ENCODE results near the gene KIZ.

Gene KIZ, protein sequence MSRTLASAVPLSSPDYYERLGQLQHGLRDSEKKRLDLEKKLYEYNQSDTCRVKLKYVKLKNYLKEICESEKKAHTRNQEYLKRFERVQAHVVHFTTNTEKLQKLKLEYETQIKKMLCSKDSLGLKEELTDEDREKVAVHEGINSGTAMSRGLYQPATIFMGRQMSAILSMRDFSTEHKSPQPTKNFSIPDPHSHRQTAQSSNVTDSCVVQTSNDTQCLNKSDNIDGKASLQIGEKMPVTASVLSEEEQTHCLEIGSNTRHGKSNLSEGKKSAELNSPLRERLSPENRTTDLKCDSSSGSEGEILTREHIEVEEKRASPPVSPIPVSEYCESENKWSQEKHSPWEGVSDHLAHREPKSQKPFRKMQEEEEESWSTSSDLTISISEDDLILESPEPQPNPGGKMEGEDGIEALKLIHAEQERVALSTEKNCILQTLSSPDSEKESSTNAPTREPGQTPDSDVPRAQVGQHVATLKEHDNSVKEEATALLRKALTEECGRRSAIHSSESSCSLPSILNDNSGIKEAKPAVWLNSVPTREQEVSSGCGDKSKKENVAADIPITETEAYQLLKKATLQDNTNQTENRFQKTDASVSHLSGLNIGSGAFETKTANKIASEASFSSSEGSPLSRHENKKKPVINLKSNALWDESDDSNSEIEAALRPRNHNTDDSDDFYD
- total RNA-seq: 9.7 to 35.5 (median 30.7) reads per million in 3 experiments

DNA sequence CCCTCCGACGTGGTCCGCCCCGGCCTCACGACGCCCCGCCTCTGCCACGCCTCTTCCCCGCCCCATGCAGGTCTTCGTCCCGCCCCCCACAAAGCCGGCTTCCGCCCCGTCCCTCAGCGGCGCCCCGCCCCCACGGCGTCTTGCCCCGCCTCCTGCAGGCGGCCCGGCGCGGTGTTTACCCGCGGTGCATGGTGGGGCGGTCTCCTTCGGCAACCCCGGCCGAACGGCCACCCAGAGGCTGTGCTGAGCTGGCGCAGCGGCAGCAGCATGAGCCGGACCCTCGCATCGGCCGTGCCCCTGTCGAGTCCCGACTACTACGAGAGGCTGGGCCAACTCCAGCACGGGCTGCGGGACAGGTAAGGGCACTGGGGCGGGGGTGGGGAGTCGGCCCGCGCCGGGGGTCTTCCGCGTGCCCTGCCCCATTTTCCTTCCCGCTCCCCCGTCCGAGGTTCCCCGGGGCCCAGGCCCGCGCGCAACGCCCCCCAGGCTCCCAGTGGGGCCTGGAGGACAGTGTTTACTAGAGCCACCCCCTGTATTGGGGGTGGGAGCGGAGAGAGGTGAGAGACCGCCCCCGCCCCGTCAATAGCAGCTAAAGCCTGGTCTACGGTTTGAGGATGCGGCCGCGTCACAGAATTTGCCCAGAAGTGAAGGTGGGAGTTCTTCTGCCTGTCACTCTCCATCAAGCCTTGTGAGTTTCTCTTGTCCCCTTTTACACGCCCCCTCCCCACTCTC is at the start of gene KIZ:
Gene KIZ (plus strand): TSS at position 234 of the 732 bp plus-strand sequence. CDS start 34 bp downstream, at position 268.
- peak; percentile 96 for DNase-seq

DNA sequence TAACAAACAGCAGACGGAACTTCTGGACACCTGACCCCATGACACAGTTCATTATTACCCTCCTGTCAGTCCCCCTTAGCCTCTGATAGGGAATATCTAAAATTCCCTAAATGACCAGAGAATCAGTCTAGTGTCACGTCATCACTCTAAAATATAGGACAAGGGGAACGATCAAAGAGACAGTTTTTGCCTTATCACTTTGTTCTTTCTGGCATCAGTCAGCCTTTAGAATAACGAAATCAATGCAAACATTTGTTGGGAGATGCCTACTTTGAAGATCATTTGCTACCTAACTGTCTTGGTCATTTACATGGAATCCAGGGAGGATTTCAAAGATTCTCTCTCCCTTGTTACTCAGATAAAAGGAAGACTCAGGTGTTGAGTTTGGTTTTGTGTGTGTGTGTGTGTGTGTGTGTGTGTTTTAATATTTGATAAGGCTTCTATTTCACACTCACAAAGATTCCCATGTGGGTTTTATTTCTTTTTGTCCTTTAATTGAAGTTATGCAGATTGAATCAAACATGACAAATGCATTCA is 48.0 kb upstream of the KIZ start:
- no peak for DNase-seq

DNA sequence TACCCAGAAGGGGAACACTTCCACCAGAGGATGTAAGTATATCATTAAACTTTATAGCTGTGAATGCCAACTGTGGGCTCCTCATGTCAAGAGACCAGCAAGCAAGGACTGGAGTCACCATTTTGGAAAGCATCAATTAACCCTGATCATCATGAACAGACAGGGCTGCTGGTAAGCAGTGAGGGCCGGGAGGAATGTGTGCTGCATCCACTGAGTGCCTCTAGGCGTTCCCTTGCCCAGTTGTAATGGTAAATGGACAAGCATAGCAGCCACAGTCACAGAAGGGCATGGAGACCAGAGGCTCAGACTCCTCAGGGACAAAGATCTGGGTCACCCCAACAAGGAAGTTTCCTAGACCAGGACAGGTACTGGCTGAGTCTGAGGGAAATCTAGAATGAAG is 43.3 kb upstream of the KIZ start:
- DNase-seq: no peak

DNA sequence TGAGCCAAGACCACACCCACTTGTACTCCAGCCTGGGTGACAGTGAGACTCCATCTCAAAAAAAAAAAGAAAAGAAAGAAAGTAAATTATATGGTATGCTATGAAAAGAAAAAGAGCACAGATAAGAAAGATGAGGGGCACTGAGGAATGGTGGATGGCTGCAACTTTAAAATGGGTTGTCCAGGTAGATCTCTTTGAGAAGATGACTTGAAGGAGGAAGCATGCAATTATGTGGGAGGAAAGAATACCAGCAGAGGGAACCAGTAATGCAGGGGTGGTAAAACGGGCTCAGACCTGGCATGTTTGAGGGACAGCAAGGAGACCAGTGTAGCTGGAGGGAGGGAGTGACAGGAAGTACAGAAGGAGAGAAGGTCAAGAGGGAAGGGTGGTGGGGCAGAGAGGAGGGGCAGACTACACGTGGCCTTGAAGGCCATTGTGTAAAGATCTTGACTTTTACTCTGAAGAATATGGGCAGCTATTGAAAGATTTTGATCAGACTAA is 42.0 kb upstream of the KIZ start:
- no peak for DNase-seq

DNA sequence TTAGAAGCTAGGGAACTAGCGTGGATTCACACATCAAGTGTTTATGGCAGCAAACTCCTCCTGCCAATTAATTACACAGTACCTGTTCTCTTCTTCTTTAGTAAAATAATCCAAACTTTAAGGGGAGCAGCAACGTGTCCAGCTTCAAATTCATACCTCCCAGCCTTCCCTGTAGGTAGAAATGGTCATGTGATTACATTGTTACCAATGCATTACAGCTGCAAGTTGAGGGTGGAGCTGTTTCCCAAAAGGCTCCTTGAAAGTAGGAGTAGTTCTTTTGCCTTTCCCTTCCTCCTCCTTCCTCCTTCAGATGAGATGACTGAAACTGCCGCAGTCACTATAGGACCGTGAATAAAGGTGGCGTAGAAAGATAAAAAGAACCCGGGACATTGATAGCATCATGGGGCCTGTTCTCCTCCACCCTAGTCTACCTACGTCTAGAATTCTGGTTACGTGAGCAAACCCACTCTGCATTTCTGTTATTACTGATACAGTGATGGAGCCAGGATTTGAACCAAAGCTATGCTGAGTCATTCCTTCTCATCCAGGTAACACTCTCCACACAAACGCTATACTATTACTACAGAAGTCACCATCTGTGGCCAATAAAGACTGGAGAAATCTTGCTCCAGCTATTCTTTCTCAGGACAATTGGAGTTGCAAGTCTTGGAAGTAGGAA is 37.9 kb upstream of the KIZ start:
- DNase-seq: no peak

DNA sequence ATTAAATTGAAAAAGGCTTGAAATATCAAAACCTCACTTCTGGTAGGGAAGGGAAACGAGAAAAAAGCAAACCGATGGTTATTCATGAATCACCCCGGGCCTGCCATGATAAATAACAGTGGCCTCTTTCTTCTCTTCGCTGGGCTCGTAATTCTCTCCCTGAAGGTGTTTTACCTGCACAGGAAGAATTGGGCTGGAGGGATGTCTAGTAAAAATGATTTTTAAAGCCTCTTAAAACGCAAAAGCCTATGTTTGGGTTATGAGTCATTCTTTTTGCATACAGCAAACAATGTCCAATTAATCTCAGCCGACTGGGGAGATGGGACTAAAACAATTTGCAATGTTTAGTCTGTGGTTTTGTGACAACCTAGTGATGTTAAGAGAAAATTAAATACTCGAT is 36.5 kb upstream of the KIZ start:
- no peak for DNase-seq

DNA sequence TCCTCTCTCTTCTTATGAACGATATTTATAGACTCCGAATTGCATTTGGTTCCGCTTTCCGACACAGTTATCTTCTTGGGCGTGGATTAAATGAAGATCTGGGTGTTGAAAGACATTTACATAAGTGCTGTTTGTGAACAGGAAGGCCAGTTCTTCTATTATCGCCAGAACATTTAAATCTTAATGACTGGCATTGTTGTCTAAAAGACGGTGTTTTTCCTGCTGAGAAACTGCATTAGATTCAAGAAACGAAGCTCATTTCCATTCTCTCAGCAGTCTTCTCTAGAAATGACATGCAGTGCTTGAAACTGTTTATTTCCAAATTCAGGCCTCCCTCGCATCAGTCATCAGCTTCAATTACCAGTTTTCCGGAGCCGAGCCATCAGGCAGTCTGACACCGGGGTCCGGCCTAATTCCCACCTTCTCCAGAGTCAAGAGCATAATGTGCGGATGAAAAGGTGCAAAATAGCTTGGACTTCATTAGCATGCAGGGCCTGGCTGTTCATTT is 35.7 kb upstream of the KIZ start:
- DNase-seq: no peak

DNA sequence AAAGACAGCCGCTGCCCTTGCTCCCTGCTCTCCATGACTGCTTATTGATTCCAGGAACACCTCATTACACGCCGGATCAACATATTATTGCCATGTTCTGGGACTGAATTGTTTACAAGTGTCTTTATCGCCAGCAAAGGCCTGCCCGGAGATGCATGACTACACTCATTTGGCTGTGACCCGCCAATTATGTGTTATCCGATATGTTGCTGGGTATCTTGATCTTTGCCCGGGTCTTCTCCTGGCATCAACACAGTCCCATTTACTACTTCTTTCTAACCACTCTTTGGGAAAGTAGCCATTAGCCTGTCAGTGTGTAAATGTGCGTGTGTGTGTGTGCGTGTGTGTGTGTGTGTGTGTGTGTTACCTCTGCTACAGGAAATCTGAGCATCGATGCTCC is 35.2 kb upstream of the KIZ start:
- no peak for DNase-seq

DNA sequence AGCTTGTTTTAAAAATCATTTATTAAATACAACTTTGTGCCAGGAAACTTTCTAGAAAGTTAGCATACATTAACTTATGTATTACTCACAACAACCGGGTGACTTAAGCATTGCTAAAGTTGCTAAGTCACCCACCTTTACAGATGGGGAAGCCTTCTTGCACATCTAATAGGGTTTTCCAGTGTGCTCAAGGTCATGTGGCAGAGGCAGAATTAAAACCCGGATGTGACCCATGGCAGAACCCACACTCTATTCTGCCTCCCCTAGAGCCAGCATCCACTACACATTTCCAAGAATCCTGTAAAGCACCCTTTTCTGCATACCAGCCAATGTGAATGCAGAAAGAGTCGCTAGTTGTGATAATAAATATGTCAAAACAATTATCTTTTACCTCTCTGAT is 33.1 kb upstream of the KIZ start:
- DNase-seq: no peak

DNA sequence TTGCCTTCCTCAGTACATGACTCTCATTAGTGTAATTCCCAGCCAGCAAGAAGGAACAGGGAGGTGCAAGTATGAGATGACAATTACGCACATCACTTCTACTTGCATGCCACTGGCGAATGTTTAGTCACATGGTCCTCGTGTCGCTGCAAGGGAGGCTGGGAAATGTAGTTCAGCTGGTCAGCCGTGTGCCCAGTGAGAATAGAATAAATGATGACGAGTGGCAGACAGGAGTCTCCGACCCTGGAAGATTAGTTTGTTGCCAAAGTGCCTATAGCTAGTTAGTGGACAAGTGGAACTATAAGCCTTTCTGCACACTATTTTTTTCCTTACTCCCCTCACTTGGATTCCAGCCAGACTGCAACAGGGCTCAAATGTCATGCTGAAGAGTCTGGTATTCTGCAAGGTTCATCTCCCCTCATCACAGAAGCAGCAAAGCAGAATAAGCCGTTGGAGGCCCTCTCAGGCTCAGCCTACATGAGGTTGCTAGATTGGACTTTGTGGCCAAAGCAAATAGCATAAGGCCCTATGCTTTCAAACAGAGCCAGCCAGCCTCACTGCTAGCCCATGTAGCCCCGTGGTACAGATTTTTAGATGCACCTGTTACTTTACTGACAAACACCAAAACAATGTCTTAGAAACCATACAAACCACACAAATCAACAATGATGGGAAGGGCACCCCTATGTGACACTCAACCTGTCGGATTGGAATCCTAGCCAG is 29.4 kb upstream of the KIZ start:
- DNase-seq: no peak

DNA sequence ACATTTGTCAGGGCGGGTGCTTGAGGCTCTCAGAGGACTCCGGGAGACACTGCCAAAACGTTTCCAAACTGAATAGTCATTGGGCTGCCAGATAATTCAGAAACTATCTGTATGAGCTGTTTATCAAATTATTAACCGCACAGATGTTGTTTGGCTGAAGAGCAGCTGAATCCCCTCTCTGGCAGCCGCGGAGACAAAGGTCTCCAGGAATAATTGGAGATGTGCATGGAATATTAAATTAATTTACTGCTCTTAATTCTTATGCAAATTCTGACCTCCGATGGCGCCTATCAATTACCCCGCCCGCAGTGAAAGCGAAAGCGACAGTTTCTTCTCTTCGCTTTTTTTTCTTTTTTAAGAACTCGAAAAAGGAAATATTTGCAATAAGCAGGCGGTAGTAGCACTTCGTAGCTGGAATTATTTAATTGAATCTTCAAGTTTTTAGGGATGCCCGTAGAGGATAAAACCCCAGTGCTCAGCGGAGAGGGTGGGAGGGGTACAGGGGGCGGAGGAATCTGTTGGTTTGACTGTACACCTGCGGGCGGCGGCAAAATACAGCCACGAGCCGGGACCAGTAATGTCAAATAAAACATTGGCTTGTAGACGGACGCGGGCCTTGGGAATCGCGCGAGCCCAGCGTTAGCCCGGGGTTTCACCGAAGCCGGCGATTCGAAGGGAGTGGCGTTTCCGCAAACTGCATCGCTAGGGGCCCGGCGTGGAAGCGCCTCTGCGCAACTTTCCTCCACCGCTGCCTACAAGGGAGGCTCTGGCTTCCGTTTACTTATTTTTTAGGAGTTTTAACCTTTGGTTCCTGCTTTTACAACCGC is 25.9 kb upstream of the KIZ start:
- DNase-seq: peak; percentile 42

DNA sequence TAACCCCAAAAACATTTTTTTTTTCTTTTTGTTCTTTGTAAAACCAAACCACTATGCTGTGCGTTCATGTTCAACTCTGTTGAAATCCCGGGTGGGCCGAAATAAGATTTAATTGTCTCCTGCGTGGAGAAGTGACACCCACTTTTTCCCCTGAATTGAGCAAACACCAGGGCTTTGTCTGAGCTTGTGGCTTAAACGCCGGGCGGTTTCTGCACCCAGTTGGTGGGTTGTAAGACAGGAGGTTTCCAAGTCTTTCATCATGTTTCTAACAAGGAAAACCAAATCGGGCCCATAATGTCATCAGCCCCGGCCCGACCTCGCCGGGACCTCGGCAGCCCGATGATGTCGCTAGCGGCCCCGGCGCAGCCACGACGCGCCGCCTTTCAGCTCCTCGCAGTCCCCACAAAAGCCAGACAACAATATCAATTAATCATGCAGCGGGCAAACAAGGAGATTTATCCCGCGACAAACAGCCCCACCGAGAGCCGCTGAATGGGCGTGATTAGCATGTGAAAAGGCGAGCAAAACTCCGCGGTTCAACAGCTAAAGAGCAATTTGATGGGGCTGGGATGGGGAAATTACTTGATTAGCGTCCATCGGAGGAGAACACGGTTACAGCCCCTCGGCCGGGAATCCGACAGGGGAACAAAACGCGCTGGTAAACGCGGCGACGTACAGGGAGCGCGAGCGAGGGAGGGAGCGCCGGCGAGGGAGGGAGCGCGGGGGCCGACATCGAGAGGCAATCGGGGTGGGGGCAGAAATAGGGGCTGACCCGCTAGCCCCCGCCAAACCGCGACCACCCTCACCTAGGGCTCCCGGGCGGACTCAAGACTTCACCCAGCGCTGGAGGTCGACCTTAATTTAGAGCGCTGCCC is 25.1 kb upstream of the KIZ start:
- DNase-seq: no peak

DNA sequence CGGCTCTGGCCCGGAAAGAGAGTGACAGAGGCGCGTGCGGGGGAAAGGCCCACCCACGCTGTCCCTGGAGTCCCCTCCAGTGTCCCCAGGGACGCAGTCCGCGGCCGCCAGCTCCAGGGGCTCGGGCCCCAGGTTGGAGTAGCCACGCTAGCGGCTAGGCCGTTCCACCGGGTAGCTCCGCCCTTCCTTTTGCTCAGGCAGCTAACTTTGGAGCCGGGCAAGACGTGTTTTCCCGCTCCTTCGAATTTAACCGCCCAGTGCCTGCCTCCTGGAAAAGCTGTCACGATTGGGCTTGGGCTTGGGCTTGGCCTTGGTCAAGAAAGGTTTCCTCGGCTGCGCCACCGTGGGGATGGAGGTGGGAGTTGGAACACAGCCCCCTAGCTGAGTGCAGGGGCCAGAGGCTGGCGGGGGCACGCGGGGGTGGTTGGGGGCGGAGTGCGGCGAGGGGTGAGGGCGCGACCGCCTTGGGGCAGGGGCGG is 24.4 kb upstream of the KIZ start:
- DNase-seq: no peak

DNA sequence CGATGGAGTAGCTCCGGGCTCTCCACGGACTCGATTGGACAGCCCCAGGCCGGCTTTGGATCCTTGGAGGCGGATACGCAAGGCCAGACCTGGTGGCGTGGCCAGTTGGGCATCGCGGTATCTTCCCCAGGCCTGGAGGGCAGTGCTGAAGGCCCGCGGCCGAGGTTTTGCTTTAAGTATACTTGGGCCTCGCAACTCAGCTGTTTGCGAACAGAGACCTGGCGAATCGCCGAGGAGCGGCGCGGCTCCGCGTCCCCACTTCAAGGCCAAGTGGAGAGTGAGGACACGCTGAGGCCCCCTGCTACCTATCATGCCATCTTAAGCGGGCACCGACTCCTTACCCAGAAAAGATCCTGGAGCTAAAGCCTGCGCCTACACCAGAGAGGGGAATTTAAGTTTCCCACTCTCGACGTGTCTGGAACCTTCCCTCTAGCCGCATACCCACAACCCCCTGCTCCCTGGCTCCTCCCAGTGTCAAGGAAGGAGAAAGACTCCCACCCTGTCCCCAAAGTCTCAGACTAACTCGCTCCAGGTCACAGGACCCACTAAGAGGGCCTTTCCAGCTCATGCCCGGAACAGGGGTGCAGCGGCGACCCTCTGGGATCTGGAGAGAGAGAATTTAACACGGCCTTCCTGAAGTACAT is 23.8 kb upstream of the KIZ start:
- no peak for DNase-seq

DNA sequence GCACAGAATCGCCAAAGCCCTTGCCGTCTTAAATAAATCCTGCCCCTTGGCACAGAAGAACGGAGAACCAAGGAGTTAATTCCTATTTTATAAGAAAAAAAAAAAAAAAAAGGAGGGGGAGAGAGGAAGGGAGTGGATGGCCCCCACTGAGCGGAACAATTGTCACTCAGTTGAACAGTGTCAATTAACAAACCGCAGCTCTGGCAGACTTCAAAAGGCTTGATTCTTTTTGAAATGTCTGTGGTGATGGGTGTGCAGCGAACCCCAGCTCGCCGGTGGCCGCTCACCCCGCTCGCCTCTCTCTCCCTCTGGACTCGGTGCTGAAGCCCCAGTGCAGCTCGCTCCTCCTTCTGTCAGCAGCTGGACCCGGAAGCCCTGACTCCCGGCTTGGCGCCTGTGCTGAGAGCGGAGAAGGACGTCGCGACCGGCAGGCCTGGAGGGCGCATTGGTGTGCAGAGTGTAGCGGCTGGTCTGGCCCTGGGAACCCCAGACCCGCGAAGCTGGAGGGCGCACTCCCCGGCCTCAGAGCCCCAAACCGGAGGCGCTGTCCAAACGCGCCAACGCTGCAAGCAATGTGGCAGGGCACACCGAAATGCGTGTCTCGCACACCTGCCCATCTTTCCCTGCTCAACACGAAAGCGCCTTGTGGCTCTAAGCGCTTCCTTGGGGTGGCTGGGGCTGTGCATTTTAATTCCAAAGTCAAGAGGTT is 23.1 kb upstream of the KIZ start:
- DNase-seq: peak; percentile 45

DNA sequence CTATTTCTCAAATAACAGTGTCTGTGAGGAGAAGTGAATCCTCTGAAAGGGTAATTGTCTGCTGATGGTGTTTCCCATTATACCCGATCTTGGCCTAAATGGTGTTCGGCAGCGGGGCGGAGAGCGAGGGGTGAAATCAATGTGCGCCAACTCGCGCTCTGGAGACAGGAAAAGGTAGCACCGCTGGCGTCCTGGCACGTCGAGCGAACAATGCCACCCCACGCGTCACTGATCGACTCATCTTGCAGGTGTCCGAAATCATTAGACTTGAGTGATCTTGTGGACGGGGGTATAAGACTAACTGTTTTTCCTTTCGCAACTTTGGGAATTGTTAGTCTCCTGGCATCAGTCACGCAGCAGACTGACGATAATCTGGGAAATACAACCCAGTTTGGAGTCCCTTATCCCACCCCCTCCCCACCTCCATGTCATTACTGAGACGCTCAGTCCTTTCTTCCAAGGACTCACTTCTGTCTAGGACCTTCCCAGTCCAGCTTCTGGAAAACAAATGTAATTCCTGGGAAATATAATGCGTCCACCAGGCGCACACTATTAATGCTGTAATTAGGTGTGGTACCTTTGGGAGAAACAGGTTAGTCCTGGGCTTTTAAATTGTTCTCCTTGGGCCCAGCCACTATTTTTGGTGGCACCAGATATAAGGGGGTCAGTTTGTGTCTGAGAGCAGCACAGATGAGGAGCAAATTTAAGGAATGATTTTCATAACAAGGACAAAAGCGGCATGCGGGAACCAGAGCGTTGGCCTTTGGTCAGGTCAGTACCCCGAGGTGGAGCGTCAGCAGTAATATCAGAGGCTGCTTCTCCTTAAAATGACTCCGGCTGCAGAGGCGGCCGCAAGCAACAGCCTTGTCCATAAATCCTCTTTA is 22.1 kb upstream of the KIZ start:
- no peak for DNase-seq

DNA sequence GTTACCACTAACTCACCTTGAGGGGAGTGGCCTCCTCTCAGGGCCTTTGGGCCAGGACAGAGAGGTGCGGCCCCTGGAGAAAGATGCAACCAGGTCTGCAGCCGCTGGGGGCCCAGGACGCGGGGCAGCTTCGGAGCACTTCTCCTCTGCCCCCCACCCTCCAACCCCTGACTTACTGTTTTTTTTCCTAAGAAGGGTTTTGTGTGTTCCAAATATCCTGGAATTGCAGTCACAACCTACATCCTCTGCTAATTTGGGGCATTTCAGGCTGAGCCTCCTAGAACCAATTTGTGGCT is 21.5 kb upstream of the KIZ start:
- no peak for DNase-seq

DNA sequence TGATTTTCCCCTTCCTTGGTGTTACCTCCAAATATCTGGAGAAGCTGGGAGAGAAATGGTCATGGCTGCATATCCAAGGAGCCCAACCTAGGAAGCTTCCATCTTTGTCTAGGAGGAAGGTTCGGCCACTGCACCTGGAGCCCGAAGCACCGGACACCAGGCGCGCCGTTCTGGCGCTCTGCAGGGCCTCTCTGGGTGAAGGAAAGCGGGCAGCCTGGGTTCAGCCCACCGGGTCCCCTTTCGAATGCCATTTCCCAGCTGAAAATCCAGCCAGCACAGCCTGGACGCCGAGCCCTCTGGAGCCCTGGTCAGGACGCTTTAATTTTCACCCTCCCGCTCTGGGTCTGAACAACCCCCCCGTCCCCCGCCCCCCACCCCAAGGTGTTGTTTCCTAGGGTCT is 21.0 kb upstream of the KIZ start:
- DNase-seq: no peak

Data from central memory CD4-positive, alpha-beta T cell (primary cell).